Spleen (tissue), 7 donors: ENCODE results near the gene CLC.

Source experiments
- CTCF ChIP-seq, 11 experiments: fragments of 200-600 bp in 7 of 11; fragments of 450-650 bp in 4 of 11; sonication (generic) in 4 of 11; IDR thresholded peaks in 8 of 11; conservative IDR thresholded peaks in 3 of 11; 1 replicate in 7 of 11; 2 replicates in 4 of 11; pipeline versions ENCODE4 v1.4.0 to v1.8.0; 2016 to 2021; ENCODE audit warnings: antibody characterized with exemption in 11 of 11, inconsistent platforms in 4 of 11, mild to moderate bottlenecking in 1 of 11
- POLR2A ChIP-seq, 3 donors: fragments of 450-650 bp; IDR thresholded peaks; one replicate each; pipeline ENCODE4 v1.5.1; 2017; ENCODE audit warnings: antibody characterized with exemption in 3 of 3, mild to moderate bottlenecking in 1 of 3
- POLR2AphosphoS5 ChIP-seq, 3 donors: sonication (generic); formaldehyde crosslinking; IDR thresholded peaks; one replicate each; pipeline ENCODE4 v1.5.1; 2017; ENCODE audit warnings: antibody characterized with exemption in 3 of 3
- donor health status: DM: no; HTN: no; CAD: no; lungs with moderate emphysema.
- donor health status: DM: no; HTN: no; CAD: no.
- donor health status: DM: no; HTN: no; CAD: no.

- TF ChIP-seq POLR2A (IDR thresholded peaks at IDR 0.05) = no peak
- TF ChIP-seq CTCF (IDR thresholded peaks at IDR 0.05 in 8 of 11, conservative IDR thresholded peaks at IDR 0.05 in 3 of 11) = no peak
- no peak for TF ChIP-seq POLR2AphosphoS5 (IDR thresholded peaks at IDR 0.05)
Measured at GRCh38 chr19:39737891-39738290, at the start of gene CLC.
